ENCODE results near the gene BFSP1. TPM values are rescaled to one million over a fixed set of nuclear protein-coding genes. Genes with fewer than 3 reads are reported as not detected.

BFSP1 gene
- total and polyA plus RNA-seq, 2 donors (not counting 3 experiments of a cell fraction or from before 2014, with no cell fraction given): 3.1 to 5.2 TPM

GRCh38 chr20:17555106-17555505 lies 23.9 kb upstream of the BFSP1 start:
- Histone ChIP-seq H3K4me3 (replicated peaks in 1 of 3; ENCODE audit: insufficient read depth in 1 of 3, low read depth in 1 of 3, low read length in 3 of 3) (no peak overlapping the region), H3K9ac (replicated peaks; ENCODE audit: extremely low read depth, insufficient read depth, low read length) (no peak overlapping the region), H2AFZ (ENCODE audit: low read depth, low read length) (no peak overlapping the region), H3K9me1 (replicated peaks; ENCODE audit: control insufficient read depth, extremely low read depth, insufficient read depth, low read length) (no peaks in the 10 kb centered on the region), H4K20me1 (replicated peaks; ENCODE audit: control insufficient read depth, extremely low read depth, insufficient read depth, low read length) (no peaks in the 10 kb centered on the region), H3K36me3 (ENCODE audit: control insufficient read depth in 2 of 2, extremely low read depth in 1 of 2, insufficient read depth in 2 of 2, low read length in 2 of 2) (no peaks in the 10 kb centered on the region), H3K27me3 (ENCODE audit: control insufficient read depth in 2 of 2, insufficient read depth in 2 of 2, low read length in 2 of 2) (no peaks in the 10 kb centered on the region), H3K79me2 (ENCODE audit: control insufficient read depth, insufficient read depth, low read length) (no peaks in the 10 kb centered on the region), H3K4me2 (ENCODE audit: insufficient read depth, low read length) (no peak overlapping the region), H3K9me3 (replicated peaks; ENCODE audit: control insufficient read depth, insufficient read depth, low read length) (no peaks in the 10 kb centered on the region), H3K4me1 (ENCODE audit: control insufficient read depth, extremely low read depth, insufficient read depth, low read length) (peaks cover 35% of the 10 kb centered on the region), H3K27ac (ENCODE audit: insufficient read depth, low read depth, low read length) (no peak overlapping the region)
- dilution Hi-C loops (cut with MboI; ENCODE audit: extremely low pct_ligation_motif_present, low sequenced_read_pairs) (no loop called here), intact Hi-C loops (cut with micrococcal nuclease) (no loop called here)
- ChIA-PET CTCF (interaction anchor here (5.0 kb wide), 1 partner anchor 12 kb away, joined by 30 read pairs; no protein-coding TSS in a partner anchor), POLR2A (no interaction called here)
- no TSS peak for BruUV-seq (replicated peaks)
- DNase-seq (ENCODE audit: low read depth, low spot score) (no peak), FAIRE-seq (no peak)
- TF ChIP-seq FOS (IDR thresholded peaks at IDR 0.05; ENCODE audit: borderline replicate concordance, insufficient read depth, low read length) (no peak), POLR2AphosphoS5 (IDR thresholded peaks at IDR 0.05; ENCODE audit: insufficient read depth, low read depth, low read length) (no peak), EZH2 (IDR thresholded peaks at IDR 0.05; ENCODE audit: borderline replicate concordance, low read depth, low read length, severe bottlenecking) (no peak), GATA2 (IDR thresholded peaks at IDR 0.05; ENCODE audit: insufficient read depth, insufficient read length, low read depth, low read length) (no peak), POLR2A (IDR thresholded peaks at IDR 0.05; ENCODE audit: low read depth, low read length) (no peak), MYC (IDR thresholded peaks at IDR 0.05; ENCODE audit: low read depth, low read length) (no peak), MAX (IDR thresholded peaks at IDR 0.05; ENCODE audit: insufficient read depth, insufficient read length) (no peak), JUN (IDR thresholded peaks at IDR 0.05; ENCODE audit: borderline replicate concordance, insufficient read depth, insufficient read length, low read depth) (no peak)
- TF ChIP-seq, protein P1, sequence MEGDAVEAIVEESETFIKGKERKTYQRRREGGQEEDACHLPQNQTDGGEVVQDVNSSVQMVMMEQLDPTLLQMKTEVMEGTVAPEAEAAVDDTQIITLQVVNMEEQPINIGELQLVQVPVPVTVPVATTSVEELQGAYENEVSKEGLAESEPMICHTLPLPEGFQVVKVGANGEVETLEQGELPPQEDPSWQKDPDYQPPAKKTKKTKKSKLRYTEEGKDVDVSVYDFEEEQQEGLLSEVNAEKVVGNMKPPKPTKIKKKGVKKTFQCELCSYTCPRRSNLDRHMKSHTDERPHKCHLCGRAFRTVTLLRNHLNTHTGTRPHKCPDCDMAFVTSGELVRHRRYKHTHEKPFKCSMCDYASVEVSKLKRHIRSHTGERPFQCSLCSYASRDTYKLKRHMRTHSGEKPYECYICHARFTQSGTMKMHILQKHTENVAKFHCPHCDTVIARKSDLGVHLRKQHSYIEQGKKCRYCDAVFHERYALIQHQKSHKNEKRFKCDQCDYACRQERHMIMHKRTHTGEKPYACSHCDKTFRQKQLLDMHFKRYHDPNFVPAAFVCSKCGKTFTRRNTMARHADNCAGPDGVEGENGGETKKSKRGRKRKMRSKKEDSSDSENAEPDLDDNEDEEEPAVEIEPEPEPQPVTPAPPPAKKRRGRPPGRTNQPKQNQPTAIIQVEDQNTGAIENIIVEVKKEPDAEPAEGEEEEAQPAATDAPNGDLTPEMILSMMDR (IDR thresholded peaks at IDR 0.05; ENCODE audit: extremely low read depth in 1 of 2, insufficient read depth in 1 of 2, low read depth in 1 of 2, low read length in 2 of 2): no peak

Data from endothelial cell of umbilical vein (primary cell).